WTC11 (cell line): ENCODE measurements around the gene CHRNE. TPM values are rescaled to one million over a fixed set of nuclear protein-coding genes. Genes with fewer than 3 reads are reported as not detected.
A peak's percentile ranks its signal among the peaks of the same experiment; 100 is the strongest.

Experiments
- ATAC-seq: fragments of 200-7000 bp; cut with Tn5 transposase; 2 replicates; pipeline ENCODE4 v1.10.0; 2021; ENCODE audit warnings: mild to moderate bottlenecking, moderate library complexity
- CTCF ChIA-PET: fragments of 300-600 bp; sonication (Branson Sonifier 250); formaldehyde crosslinking; loops from one replicate; lab custom pipeline; 2021; ENCODE audit warnings: antibody characterized with exemption; lab: Charles Lee
- POLR2A ChIA-PET: fragments of 350-600 bp; sonication (Branson Sonifier 250); formaldehyde crosslinking; loops from one replicate; lab custom pipeline; 2021; ENCODE audit warnings: antibody characterized with exemption; lab: Charles Lee
- DNase-seq: peaks from one replicate; pipeline ENCODE4 v3.0.0; 2021; ENCODE audit warnings: low spot score
- H3K27ac Mint-ChIP-seq: 2 replicates; pipeline ENCODE4 v1.8.0; 2021; ENCODE audit warnings: mixed read lengths
- H3K27me3 Mint-ChIP-seq: 2 replicates; pipeline ENCODE4 v1.8.0; 2021; ENCODE audit warnings: low read depth, mild to moderate bottlenecking, moderate library complexity, mixed read lengths
- H3K36me3 Mint-ChIP-seq: 2 replicates; pipeline ENCODE4 v1.8.0; 2021; ENCODE audit warnings: mixed read lengths
- H3K4me1 Mint-ChIP-seq: 2 replicates; pipeline ENCODE4 v1.8.0; 2022; ENCODE audit warnings: mixed read lengths
- H3K4me3 Mint-ChIP-seq: 2 replicates; pipeline ENCODE4 v1.8.0; 2021; ENCODE audit warnings: mild to moderate bottlenecking, moderate library complexity, mixed read lengths
- H3K9me3 Mint-ChIP-seq: 2 replicates; pipeline ENCODE4 v1.8.0; 2021; ENCODE audit warnings: mixed read lengths
- E2F1 ChIP-seq: sonication (generic); formaldehyde crosslinking; IDR thresholded peaks from 2 replicates; pipeline ENCODE4 v1.8.0; 2022; ENCODE audit warnings: mild to moderate bottlenecking, missing genetic modification reagents
- E2F5 ChIP-seq: sonication (generic); formaldehyde crosslinking; IDR thresholded peaks from 2 replicates; pipeline ENCODE4 v1.8.1; 2022; ENCODE audit warnings: mild to moderate bottlenecking, moderate library complexity, missing genetic modification reagents
- ERG ChIP-seq: fragments of 250-450 bp; sonication (Bioruptor Pico); IDR thresholded peaks from 2 replicates; pipeline ENCODE4 v1.8.0; 2021; ENCODE audit warnings: mild to moderate bottlenecking
- ETV6 ChIP-seq: sonication (generic); formaldehyde crosslinking; IDR thresholded peaks from 2 replicates; pipeline ENCODE4 v1.8.1; 2022; ENCODE audit warnings: mild to moderate bottlenecking, missing genetic modification reagents
- FOXP1 ChIP-seq: sonication (generic); formaldehyde crosslinking; IDR thresholded peaks from 2 replicates; pipeline ENCODE4 v1.8.0; 2022; ENCODE audit warnings: missing genetic modification reagents, mild to moderate bottlenecking, moderate library complexity, borderline replicate concordance
- IRF1 ChIP-seq: sonication (generic); formaldehyde crosslinking; IDR thresholded peaks from 2 replicates; pipeline ENCODE4 v1.8.0; 2023; ENCODE audit warnings: missing genetic modification reagents
- IRF2 ChIP-seq: sonication (generic); formaldehyde crosslinking; IDR thresholded peaks from 2 replicates; pipeline ENCODE4 v1.8.0; 2022; ENCODE audit warnings: low read depth, missing genetic modification reagents, borderline replicate concordance
- PRDM15 ChIP-seq: sonication (generic); formaldehyde crosslinking; IDR thresholded peaks from 2 replicates; pipeline ENCODE4 v1.8.0; 2022; ENCODE audit warnings: missing genetic modification reagents
- PRRX2 ChIP-seq: fragments of 250-450 bp; sonication (Bioruptor Pico); IDR thresholded peaks from 2 replicates; pipeline ENCODE4 v1.8.0; 2021; ENCODE audit warnings: mild to moderate bottlenecking
- RORB ChIP-seq: fragments of 250-450 bp; sonication (Bioruptor Pico); IDR thresholded peaks from 2 replicates; pipeline ENCODE4 v1.9.0; 2021; ENCODE audit warnings: mild to moderate bottlenecking
- SP1 ChIP-seq: sonication (generic); formaldehyde crosslinking; conservative IDR thresholded peaks from 2 replicates; pipeline ENCODE4 v1.8.1; 2022; ENCODE audit warnings: missing genetic modification reagents
- ZNF317 ChIP-seq: sonication (generic); formaldehyde crosslinking; IDR thresholded peaks from 2 replicates; pipeline ENCODE4 v1.8.1; 2023; ENCODE audit warnings: low read depth, mild to moderate bottlenecking, moderate library complexity, missing genetic modification reagents, borderline replicate concordance
- ZNF512 ChIP-seq: sonication (generic); formaldehyde crosslinking; IDR thresholded peaks from 2 replicates; pipeline ENCODE4 v1.8.1; 2022; ENCODE audit warnings: missing genetic modification reagents, borderline replicate concordance
- ZSCAN18 ChIP-seq: fragments of 250-450 bp; sonication (Bioruptor Pico); IDR thresholded peaks from 2 replicates; pipeline ENCODE4 v2.1.2; 2022; ENCODE audit warnings: mild to moderate bottlenecking, moderate library complexity
- total RNA-seq: library from RNA; stranded (reverse); gene quantifications from 3 replicates; pipeline ENCODE4 v1.2.3, GENCODE V29; 2021

The CHRNE gene
- total RNA-seq, 1 experiment from 2014 or later, result 0.70 TPM

GRCh38 chr17:4947010-4947410 is 44.1 kb upstream of the CHRNE start:
- H3K36me3 Mint-ChIP-seq, result peaks cover 39% of the 10 kb centered on the region
- no peak for ATAC-seq
- peak overlapping the region; percentile 97 for H3K27ac Mint-ChIP-seq
- no peaks in the 10 kb centered on the region for H3K27me3 Mint-ChIP-seq
- CTCF ChIA-PET, result interaction anchor here (0.6 to 2.6 kb wide), 3 partner anchors 38 to 88 kb away, joined by 6 to 15 read pairs (median 6); partner anchors contain the start of gene SLC52A1
- TF ChIP-seq ZNF512 (CRISPR knock-in tag) (no peak), IRF1 (CRISPR knock-in tag) (no peak), ETV6 (CRISPR knock-in tag) (no peak), RORB (CRISPR knock-in tag) (no peak), E2F5 (CRISPR knock-in tag) (no peak), PRRX2 (no peak)
- H3K4me1 Mint-ChIP-seq, result peaks cover 38% of the 10 kb centered on the region
- DNase-seq, result no peak
- no peaks in the 10 kb centered on the region for H3K9me3 Mint-ChIP-seq
- POLR2A ChIA-PET, result interaction anchor here (0.7 to 3.5 kb wide), 3 partner anchors 18 to 520 kb away, joined by 3 to 45 read pairs (median 4); partner anchors contain the start of gene SPAG7
- peak overlapping the region; percentile 91 for H3K4me3 Mint-ChIP-seq

GRCh38 chr17:4946312-4946976 is 43.5 kb upstream of the CHRNE start:
- Mint-ChIP-seq H3K9me3 (no peaks in the 10 kb centered on the region), H3K36me3 (peaks cover 43% of the 10 kb centered on the region), H3K4me3 (peak overlapping the region; percentile 91), H3K27ac (peak overlapping the region; percentile 97), H3K4me1 (peaks cover 36% of the 10 kb centered on the region), H3K27me3 (no peaks in the 10 kb centered on the region)
- TF ChIP-seq E2F5 (CRISPR knock-in tag), result no peak
- ChIA-PET POLR2A (interaction anchor here (0.6 to 3.5 kb wide), 4 partner anchors 19 to 152 kb away, joined by 3 to 45 read pairs (median 4); partner anchors contain the start of gene SPAG7), CTCF (interaction anchor here (0.6 to 2.6 kb wide), 2 partner anchors 37 to 89 kb away, joined by 6 to 15 read pairs; partner anchors contain the start of gene SLC52A1)
- ATAC-seq, result no peak
- DNase-seq, result no peak

GRCh38 chr17:4945944-4946280 is 43.0 kb upstream of the CHRNE start:
- Mint-ChIP-seq H3K4me3 (peak overlapping the region; percentile 91), H3K9me3 (no peaks in the 10 kb centered on the region), H3K27ac (peak overlapping the region; percentile 97), H3K27me3 (no peaks in the 10 kb centered on the region), H3K4me1 (peaks cover 36% of the 10 kb centered on the region), H3K36me3 (peaks cover 43% of the 10 kb centered on the region)
- ChIA-PET CTCF (interaction anchor here (1.5 kb wide), 1 partner anchor 37 kb away, joined by 4 read pairs; no protein-coding TSS in a partner anchor), POLR2A (interaction anchor here (0.6 to 3.5 kb wide), 4 partner anchors 23 to 151 kb away, joined by 3 to 45 read pairs (median 4); partner anchors contain the start of gene SPAG7)
- DNase-seq, result no peak
- no peak for ATAC-seq
- TF ChIP-seq E2F1 (CRISPR knock-in tag), result no peak
- no peak for TF ChIP-seq IRF2
- TF ChIP-seq ZSCAN18 (CRISPR knock-in tag), result no peak
- TF ChIP-seq SP1 (CRISPR knock-in tag), result no peak
- TF ChIP-seq ERG (CRISPR knock-in tag), result no peak
- no peak for TF ChIP-seq PRDM15 (CRISPR knock-in tag)
- no peak for TF ChIP-seq ZNF512 (CRISPR knock-in tag)
- no peak for TF ChIP-seq ZNF317 (CRISPR knock-in tag)
- TF ChIP-seq FOXP1, result no peak
